GM19240 (cell line): ENCODE results near the gene DMWD.
"Not testable (repeated sequence)": the region's sequence is repeated elsewhere in the genome, so short reads cannot be mapped to it uniquely, and the experiment has no call there.

Experiments
- DNase-seq: peaks from one replicate; pipeline ENCODE4 v3.0.0; 2011; ENCODE audit warnings: low spot score; ENCODE audit not compliant: insufficient read length

Gene DMWD

DNA sequence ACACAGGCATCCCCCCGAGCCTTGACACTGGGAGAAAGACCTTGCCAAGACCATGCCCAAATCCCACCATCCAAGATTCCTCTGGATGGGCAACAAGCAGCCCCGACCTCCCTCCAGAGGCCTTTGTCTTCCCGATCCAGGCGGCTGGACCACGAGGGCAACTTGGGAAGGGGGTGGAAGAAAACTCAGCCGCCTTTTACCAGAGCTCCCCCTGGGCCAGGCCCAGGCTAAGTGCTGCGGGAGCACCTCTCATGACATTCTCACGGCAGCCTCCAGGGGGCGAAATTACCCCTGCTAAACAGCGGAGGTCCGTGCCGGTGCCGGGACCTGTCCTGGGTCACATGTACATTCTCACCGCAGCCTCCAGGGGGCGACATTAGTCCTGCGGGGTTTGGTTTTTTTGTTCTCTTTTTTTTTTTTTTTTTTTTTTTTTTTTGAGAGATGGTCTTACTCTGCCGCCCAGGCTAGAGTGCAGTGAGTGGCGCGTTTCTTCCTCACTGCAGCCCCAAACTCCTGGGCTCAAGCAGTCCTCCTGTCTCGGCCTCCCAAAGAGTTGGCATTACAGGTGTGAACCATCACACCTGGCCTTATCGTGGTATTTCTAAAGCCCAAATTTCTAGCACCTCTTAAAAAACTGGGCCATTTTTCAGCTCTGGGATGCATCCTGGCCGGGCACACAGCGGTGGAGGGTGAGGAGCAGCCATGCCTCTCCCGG is 24.5 kb upstream of the DMWD start:
- peak; percentile 100 for DNase-seq

DNA sequence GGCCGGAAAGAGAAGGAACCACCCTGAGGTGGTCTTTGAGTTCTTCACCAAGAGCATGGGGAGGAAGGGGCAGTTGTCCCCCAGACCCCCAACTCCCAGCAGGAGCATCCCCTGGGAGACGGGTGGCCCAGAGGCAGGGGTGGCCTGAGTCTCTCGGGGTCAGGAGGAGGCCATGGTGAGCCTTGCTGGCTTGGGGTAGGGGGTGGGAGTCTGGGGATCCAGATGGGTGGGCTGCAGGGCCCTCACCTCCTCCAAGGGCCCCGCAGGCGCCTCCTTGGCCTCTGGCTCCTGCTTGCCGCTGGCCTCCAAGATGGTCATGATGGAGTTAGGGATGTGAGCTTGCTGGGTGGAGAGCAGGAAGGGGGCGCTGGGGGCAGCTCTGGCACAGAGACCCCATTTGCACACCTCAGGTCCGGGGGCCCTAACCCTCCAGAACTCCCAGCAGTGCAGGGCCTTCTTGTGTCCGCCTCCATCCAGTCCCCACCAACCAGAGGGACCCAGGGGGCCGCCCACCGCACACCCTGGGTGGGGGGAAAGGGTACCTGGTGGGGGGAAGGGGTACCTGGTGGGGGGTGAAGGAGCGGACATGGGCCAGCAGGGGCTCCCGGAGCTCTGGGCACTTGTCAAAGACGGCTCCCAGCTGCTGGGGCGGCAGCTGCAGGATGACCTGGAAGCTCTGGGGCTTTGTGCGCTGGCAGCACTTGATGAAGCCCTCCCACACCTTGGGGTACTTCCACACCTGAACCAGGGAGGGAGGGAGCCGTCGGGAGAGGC is 23.8 kb upstream of the DMWD start:
- no peak for DNase-seq

DNA sequence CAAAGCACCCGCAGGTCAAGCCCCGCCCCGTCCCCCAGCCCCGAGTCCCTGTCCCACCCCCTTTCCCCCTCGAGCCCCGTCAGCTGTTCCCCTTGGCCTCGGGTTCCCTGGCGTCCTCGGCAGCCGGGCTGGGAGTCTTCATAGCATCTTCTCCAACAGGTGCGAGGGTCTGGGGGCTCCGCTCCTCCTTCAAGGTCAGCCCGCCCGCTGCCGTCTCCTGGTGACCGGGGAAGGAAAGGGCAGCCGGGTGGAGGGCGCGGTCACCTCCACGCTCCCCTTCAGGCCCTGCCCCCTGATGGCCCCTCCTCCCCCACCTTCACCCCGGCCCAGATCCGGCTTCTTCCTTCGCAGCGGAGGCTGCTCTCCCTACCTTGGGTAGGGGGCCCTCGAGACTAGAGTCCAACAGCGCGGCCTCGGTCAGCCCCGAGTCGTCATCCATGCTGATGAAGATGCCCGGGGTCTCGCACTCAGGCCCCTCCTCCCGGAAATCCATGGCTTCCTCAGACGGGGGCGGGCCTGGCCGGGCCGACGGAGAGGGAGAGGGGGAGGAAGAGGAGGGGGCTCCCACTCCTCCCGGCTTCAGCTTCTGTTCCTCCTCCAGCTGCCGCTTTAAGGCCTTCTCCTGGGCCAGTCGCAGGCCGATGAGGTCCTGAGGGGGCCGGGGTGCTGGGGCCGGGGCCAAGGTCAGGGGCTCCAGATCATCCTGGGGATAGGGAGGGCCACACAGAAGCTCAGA is 23.0 kb upstream of the DMWD start:
- DNase-seq = no peak

DNA sequence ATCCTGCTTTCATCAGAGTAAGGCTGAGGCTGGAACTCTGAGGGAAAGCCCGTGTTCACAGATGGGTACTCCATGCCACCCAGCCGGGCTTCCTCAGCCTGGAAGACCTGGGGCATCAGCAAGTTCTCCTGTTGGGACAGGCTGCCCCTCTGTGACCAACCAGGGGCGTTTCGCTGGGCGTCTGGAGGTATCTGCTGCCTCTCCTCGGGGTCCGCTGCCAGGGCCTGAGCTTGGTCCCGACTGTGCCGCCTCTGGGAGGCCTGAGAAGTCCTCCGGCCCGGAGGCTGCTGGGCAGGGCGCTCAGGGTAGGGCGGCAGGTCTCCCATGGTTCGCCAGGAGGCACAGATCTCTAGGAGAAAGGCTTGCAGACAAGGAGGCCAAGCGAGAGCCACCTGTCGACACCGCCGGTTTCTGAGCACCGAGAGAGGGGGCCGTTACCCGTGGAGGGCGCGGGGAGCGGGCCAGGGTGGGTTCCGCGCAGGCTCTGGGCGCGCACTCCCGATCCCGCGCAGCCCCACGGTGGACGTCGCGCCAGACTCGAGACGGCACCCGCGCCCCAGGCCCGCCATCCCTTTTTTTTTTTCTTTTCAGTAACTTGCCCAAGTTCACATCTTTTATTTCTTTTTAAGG is 22.3 kb upstream of the DMWD start, which contains the start of gene RSPH6A:
TSS of gene RSPH6A (minus strand) at position 458 of the 630 bp plus-strand sequence. CDS start at position 326, 132 bp downstream.
- DNase-seq = no peak

DNA sequence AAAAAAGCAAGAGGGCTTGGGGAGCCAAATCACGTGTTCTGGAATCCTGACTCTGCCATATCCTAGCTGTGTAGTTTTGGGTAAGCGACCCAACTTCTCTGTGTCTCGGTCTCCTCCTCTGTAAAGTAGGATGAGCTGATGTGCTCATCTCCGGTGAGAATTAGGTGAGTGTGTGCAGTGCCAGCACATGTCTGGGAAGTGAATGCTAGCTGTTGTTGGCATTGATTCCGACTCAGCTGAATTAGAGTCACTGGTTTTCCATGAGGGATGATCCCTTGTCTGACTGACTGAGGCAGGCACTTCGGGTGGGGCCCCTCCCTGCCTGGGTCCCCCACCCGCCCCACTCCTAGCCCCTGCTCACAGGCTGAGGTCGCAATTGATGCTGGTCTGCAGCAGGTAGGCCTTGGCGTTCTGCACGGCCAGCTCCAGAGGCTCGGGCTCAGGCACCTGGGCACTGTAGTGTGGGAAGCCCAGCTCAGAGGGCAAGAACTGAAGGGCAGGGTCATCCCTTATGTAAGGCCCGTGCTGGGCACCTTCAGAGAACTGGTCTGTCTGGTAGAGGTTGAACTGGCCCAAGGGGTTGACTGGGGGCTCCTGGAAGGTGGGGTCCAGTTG is 21.6 kb upstream of the DMWD start:
- no peak for DNase-seq

DNA sequence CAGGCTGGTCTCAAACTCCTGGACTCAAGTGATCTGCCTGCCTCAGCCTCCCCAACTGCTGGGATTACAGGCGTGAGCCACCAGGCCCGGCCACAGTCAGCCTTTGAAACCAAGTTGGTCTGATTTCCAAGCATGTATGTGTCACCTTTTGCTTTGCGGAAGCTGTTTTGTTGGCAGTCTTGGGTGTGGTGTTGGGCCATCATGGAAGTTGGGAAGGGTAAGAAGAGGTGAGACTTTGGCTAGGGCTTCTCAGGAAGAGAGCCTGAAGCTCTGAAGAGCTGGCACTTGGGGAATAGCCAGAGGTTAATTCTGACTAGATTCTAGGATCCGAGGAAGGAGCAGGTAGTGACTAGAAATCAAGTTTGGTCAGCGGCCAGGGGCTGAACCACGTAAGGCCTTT is 19.7 kb upstream of the DMWD start:
- DNase-seq = no peak

DNA sequence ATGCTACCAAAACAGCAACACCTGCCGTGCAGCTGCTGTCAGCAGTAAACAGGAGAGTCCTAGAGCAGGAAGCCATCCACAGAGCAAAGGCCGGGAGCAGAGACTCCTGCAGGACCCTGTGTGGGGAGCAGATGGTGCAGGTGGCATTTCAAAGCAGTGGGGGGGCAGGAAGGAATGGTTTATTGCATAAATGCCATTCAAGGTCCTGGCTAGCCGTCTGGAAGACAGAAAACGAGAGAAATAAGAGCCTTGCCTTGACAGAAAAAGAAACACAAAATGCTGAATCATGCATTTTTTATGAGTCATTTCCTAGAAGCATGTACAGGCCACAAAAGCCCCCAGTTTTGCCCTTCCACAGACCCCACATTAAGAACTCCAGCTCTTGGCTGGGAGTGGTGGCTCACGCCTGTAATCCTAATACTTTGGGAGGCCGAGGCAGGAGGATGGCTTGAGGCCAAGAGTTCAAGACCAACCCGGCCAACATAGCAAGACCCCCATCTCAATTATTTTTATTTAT is 17.1 kb upstream of the DMWD start:
- DNase-seq = no peak

DNA sequence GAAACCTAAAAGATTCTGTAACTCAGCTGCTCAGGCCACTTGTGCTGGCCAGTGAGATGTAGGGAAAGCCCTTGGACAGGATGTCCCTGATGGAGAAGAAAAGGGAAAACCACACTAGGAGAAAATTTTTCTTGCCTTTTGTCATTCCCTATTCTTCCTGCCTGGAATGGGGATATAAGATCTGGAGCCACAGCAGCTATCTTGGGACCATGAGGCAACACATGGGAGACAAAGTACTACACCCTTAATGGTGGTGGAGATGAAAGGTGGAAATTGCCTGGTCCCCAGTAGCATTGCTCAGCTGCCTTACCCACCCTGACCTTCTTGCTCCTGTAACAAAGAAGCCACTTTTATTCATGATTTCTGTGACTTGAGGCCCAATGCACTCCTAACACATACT is 13.1 kb upstream of the DMWD start:
- no peak for DNase-seq

DNA sequence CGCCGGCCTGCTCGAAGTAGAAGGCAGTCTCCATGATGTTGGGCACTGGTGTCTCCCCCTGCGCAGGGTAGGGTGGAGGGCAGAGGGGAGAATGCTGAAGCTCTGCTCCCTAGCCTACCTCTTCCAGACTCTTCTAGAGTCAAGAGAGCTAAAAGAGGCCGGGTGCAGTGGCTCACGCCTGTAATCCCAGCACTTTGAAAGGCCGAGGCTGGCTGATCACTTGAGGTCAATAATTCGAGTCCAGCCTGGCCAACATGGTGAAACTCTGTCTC is 12.2 kb upstream of the DMWD start:
- DNase-seq = no peak

DNA sequence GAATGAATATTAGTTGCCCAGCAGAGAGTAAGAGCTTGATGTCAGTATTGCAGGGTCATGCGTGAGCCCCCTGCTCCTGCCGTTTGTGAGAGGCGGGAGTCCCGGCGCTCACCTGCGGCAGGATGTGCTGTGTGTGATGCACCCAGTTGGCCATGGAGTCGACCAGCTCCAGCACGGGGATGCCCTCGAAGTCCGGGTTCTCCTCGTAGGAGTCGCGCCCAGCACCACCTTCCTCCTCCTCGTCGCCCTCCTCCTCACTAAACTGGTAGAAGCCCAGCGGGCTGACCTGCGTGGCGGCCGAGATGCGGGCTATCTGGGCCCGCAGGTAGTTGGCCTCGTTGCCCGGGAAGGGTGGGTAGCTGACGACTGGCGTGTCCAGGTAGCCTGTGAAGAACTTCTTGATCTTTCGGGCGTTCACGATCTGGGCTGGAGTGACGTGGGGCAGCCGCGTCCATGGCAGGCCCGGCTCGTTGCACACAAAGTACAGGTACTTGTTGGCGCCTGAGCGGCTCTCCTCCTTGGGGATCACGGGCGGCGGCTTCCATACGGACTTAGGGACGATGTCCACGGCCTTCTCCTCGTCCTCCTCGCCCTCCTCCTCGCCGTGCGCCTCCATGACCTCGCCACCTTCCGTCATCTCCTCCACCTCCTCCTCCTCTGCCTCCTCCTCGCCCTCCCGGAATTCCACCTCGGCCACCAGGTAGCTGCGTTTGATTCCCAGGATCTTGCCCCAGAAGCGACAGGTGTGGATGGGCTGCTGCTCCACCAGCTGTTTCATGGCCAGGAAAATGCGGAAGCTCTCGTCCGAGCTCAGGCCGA is 11.7 kb upstream of the DMWD start:
- no peak for DNase-seq

DNA sequence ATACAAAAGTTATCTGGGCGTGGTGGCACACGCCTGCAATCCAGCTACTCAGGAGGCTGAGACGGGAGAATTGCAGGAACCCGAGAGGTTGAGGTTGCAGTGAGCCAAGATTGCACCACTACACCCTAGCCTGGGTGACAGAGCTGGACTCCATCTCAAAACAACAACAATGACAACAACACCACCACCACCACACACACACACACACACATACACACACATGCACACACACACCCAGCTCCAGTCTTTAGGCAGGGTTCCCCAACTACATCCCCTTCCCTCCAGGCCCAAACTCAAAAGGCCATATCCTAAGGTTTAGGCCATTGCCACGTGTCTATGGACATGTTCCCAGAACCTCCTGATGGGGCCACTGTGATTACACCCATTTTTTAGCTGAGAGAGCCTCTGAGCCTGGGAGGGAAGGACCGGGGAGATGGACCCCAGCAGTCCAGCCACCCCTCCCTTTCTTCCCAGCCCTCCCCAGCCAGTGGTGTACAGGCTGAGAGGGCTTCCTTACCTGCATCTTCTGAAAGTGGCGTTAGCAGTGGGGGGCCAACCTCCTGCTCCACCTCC is 9.0 kb upstream of the DMWD start:
- DNase-seq = no peak

DNA sequence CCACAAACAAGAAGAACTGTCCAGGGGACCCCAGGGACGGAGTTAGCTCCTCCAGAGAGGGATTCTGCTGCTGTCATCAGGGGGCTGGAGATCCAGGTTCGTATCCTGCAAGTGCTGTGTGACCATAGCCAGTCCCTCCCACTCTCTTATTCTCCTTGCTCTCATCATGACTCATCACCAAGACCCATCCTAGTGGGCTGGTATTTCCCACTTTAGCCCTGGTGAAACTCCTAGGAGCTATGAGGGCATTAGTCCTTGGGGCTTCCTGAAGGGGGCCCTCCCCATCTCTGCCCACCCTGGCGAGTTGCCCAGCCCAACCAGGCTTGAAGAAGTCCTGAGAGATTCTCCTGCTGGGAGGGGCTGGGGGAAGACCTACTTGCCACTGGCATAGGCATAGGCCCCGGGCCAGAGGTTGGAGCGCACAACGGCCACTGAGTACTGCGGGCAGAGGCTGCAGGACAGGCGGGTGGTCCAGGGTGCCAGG is 7.5 kb upstream of the DMWD start:
- DNase-seq = no peak

DNA sequence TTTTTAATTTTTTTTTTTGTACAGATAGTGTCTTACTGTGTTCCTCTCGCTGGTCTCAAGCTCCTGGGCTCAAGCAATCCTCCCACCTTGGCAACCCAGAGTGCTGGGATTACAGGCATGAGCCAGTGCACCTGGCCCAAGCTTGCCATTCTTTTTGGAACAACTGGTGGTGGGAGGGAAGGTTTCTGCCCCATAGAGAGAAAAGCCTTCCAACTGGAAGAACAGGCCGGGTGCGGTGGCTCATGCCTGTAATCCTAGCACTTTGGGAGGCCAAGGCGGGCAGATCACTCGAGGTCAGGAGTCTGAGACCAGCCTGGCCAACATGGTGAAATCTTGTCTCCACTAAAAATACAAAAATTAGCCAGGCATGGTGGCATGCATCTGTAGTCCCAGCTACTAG is 6.9 kb upstream of the DMWD start:
- DNase-seq = not testable (repeated sequence)

DNA sequence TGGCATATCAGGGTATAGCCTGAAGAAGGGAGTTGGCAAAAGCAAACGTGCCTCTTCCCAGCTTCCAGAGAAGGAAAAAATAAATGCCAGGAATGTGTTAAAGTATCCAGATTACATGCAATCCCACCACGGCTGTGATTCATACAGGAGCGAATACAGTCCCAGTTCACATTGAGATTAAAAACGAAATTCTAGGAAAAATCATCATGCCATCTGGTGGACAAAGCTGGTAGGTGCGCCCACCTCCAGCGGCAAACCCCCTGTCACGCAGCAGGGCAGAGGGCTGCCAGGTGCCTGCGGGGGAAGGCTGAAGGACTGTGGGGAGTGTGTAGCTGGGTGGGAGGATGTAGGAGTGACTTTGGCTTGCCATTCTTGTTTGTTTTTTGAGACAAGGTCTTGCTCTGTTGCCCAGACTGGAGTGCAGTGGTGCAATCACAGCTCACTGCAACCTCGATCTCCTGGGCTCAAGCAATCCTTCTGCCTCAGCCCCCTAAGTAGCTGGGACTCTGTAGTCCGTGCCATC is 6.4 kb upstream of the DMWD start:
- DNase-seq = peak; percentile 78

DNA sequence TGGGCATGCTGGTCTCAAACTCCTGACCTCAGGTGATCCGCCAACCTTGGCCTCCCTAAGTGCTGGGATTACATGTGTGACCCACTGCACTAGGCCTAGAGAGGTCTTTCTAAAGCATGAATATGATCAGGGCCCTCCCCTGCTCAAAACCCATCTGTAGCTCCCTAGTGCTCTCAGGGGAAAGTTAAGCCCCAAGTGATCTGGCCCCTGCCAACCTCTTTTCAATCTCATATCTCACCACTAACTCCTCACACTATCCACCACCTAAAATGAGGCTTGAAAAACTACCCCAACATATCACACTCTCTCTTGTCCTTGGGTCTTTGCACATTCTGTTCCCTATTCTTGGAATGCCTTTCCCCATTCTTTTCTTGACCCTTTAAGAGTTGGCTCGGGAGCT is 2.0 kb upstream of the DMWD start:
- no peak for DNase-seq

DNA sequence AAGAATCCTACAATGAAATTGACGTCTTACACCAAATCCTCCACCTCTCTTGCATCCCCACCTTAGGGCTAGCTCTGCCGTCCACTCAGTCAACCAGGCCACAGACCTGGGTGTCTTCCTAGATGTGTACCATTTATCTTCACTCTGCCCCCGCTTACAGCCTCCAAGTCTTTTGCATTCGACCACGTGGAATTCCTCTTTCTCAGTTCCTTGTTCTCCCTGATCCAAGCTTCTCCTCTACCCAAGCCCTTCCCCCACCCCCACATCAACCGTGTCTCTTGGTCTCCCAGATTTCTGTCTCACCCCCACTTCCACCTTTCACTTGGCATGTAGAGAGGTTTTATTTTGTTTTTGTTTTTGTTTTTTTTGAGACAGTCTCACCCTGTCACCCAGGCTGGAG is 1.2 kb upstream of the DMWD start:
- no peak for DNase-seq

DNA sequence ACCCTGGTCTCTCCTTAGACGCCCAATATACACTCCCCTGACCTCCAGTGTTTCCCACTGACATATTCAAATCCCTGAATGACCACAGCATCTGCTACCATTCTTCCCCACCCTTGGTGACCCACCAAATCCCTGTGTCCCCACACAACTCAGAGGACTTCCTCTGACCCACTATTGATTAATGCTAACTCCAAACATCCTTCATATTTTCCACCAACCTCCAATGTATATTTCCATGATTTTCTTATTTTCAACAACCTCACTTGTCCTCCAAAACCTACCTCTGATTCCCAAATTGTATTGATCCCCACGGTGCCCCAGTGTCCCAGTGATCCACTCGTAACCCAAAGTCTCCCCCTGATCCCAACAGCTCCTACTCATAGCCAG is 526 bp upstream of the DMWD start:
- DNase-seq = no peak

DNA sequence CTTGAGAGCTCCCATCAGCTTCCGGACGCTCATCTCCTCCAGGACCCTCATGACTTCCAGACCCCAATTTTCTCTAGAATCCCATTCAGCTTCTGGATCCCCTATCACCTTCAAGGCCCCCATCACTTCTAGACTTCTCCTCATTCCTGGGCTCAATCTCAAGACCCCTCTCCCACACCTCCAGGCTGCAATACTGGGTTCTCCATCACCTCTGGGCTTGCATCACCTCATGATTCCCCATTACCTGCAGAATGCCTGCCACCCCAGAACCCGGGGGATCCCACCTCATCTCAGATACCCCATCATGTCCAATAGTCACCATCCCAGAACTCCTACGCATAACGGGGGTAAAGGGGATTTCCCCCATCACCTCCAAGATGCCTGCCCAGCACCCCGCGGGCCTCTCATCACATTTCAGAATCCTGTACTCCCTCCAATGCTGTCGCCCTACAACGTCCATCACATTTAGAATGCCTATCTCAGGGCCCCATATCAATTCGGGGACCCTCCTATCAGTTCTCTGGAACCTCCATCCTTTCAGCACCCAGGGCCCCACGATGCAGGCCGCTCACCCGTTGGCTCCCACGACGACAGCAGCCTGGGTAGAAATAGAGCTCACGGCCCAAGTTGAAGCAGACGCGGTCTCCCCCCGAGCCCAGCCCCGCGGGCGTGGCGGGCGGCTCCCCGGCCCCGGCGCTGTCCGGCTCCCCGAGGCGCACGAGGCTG is 738 bp downstream of the DMWD start:
- DNase-seq = no peak

DNA sequence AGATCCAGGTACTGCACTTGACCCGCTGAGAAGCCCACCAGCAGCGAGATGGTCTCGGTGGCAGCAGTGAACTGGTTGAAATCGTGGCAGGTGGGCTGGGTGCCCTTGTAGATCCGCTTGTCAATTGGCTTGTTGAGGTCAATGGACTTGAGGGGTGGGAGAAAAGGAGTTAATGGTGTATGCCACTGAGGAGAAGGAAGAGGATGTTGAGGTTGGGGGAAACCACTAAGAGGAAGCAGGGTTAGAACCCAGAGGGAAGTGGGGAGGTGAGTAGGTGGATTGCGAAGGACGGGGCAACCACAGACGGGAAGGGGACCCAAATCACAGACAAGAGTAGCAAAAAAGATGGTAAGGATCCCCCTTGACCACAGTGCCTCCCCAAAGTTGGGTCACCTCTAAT is 1.7 kb downstream of the DMWD start:
- DNase-seq = no peak
